DND-41 (cell line): ENCODE data around the gene ARMC2.

Experiments used
- CTCF ChIP-seq: IDR thresholded peaks from 2 replicates; pipeline ENCODE4 v1.5.1; 2012; ENCODE audit warnings: borderline replicate concordance, low read length, moderate library complexity, mild to moderate bottlenecking; ENCODE audit not compliant: poor library complexity, severe bottlenecking; ENCODE audit errors: extremely low read depth
- EZH2 ChIP-seq: IDR thresholded peaks from 3 replicates; pipeline ENCODE4 v1.6.1; 2012; ENCODE audit warnings: borderline replicate concordance, low read depth, mild to moderate bottlenecking, moderate library complexity, low read length, inconsistent platforms; ENCODE audit not compliant: severe bottlenecking

DNA sequence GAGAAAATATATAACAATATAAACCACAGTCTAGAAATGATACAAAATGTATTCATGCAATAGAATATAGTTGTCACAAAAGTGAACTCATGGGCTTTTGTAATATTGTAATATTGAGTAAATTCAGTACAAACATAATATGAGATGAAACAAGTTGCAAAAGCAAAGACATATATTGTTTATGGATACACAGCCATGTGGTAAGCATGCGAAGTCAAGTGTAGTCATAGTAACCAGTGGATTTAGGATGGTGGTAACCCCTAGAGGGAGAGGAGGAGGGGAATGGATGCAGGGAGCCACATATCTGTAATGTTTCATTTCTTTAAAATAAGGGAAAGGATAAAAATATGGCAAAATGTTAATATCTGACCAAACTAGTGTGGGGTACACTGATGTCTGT lies 47.3 kb downstream of the ARMC2 start:
- TF ChIP-seq CTCF (no peak), EZH2 (no peak)
